Ramos (cell line): ENCODE results near the gene NRXN3.

ENCODE experiments used
- in situ Hi-C: fragments of 300-500 bp; cut with MboI; formaldehyde crosslinking; loops from one replicate; pipeline ENCODE4 v1.14.3; 2022; ENCODE audit warnings: low sequenced_read_pairs; ENCODE audit not compliant: unreplicated experiment

Gene NRXN3

GRCh38 chr14:79229383-79229909 is 1059.3 kb downstream of the NRXN3 start:
- in situ Hi-C loops = no loop called here

GRCh38 chr14:79242666-79243065 is 1072.5 kb downstream of the NRXN3 start:
- in situ Hi-C loops = no loop called here

- in situ Hi-C loops = no loop called here
Observed at GRCh38 chr14:79246173-79246572, 1076.0 kb downstream of the NRXN3 start.

GRCh38 chr14:79248126-79248525 is 1078.0 kb downstream of the NRXN3 start:
- in situ Hi-C loops = no loop called here

GRCh38 chr14:79248771-79249170 is 1078.6 kb downstream of the NRXN3 start:
- in situ Hi-C loops = no loop called here

- in situ Hi-C loops = no loop called here
Observed at GRCh38 chr14:79251278-79251677, 1081.1 kb downstream of the NRXN3 start.

GRCh38 chr14:79253576-79253975 is 1083.4 kb downstream of the NRXN3 start:
- in situ Hi-C loops = no loop called here

GRCh38 chr14:79254069-79254775 is 1084.0 kb downstream of the NRXN3 start:
- in situ Hi-C loops = no loop called here

- in situ Hi-C loops = no loop called here
Observed at GRCh38 chr14:79256380-79256779, 1086.2 kb downstream of the NRXN3 start.

- in situ Hi-C loops = no loop called here
Observed at GRCh38 chr14:79260406-79260805, 1090.2 kb downstream of the NRXN3 start.

- in situ Hi-C loops = no loop called here
Observed at GRCh38 chr14:79265366-79265946, 1095.3 kb downstream of the NRXN3 start.

- in situ Hi-C loops = no loop called here
Observed at GRCh38 chr14:79270361-79270760, 1100.2 kb downstream of the NRXN3 start.

GRCh38 chr14:79271122-79271521 is 1100.9 kb downstream of the NRXN3 start:
- in situ Hi-C loops = no loop called here

GRCh38 chr14:79274641-79275291 is 1104.6 kb downstream of the NRXN3 start:
- in situ Hi-C loops = no loop called here

- in situ Hi-C loops = no loop called here
Observed at GRCh38 chr14:79275292-79275655, 1105.1 kb downstream of the NRXN3 start.

GRCh38 chr14:79278286-79278797 is 1108.2 kb downstream of the NRXN3 start:
- in situ Hi-C loops = no loop called here

- in situ Hi-C loops = no loop called here
Observed at GRCh38 chr14:79278798-79279644, 1108.8 kb downstream of the NRXN3 start.

GRCh38 chr14:79279645-79280597 is 1109.7 kb downstream of the NRXN3 start:
- in situ Hi-C loops = no loop called here
